Neuronal stem cell (in vitro differentiated cells): Measurements from ENCODE around the gene RECK.

Experiments
- DNase-seq: peaks from one replicate; pipeline ENCODE4 v3.0.0-alpha.2; 2013; ENCODE audit warnings: low spot score
- H2AFZ ChIP-seq: one replicate; pipeline ENCODE4 v1.6.1; 2013; ENCODE audit warnings: mild to moderate bottlenecking, low read length, inconsistent platforms
- H2AK5ac ChIP-seq: 2 replicates; pipeline ENCODE4 v1.6.1; 2013; ENCODE audit warnings: low read depth, mild to moderate bottlenecking, inconsistent platforms, low read length, moderate library complexity, mixed read lengths
- H2BK120ac ChIP-seq: 2 replicates; pipeline ENCODE4 v1.6.1; 2013; ENCODE audit warnings: low read depth, mild to moderate bottlenecking, inconsistent platforms, low read length, moderate library complexity, mixed read lengths
- H2BK12ac ChIP-seq: one replicate; pipeline ENCODE4 v1.6.1; 2013; ENCODE audit warnings: low read length, inconsistent platforms
- H2BK15ac ChIP-seq: 2 replicates; pipeline ENCODE4 v1.6.1; 2013; ENCODE audit warnings: mild to moderate bottlenecking, low read length, inconsistent platforms, mixed read lengths
- H2BK5ac ChIP-seq: one replicate; pipeline ENCODE4 v1.6.1; 2013; ENCODE audit warnings: inconsistent platforms, mild to moderate bottlenecking, low read length, moderate library complexity
- H3K14ac ChIP-seq: one replicate; pipeline ENCODE4 v1.6.1; 2013; ENCODE audit warnings: low read length, inconsistent platforms
- H3K18ac ChIP-seq: 2 replicates; pipeline ENCODE4 v1.6.1; 2013; ENCODE audit warnings: low read length, inconsistent platforms
- H3K23ac ChIP-seq: 2 replicates; pipeline ENCODE4 v1.6.1; 2013; ENCODE audit warnings: low read depth, mild to moderate bottlenecking, mixed read lengths, low read length, inconsistent platforms; ENCODE audit not compliant: poor library complexity
- H3K27ac ChIP-seq: replicated peaks from 3 replicates; pipeline ENCODE4 v1.5.1; 2013; ENCODE audit warnings: low read length, inconsistent platforms
- H3K27me3 ChIP-seq, 3 experiments: 2 replicates each; pipeline ENCODE4 v1.6.1; 2013; ENCODE audit warnings: low read length in 3 of 3, mild to moderate bottlenecking in 2 of 3, inconsistent platforms in 1 of 3, low read depth in 1 of 3, mixed read lengths in 1 of 3, moderate library complexity in 1 of 3; ENCODE audit not compliant: control insufficient read depth in 3 of 3, insufficient read depth in 3 of 3
- H3K36me3 ChIP-seq, 2 donors: replicated peaks in 1 of 2; 2 replicates each; pipeline ENCODE4 v1.6.1; 2013; ENCODE audit warnings: low read length in 2 of 2; ENCODE audit not compliant: control insufficient read depth in 2 of 2, insufficient read depth in 2 of 2
- H3K4ac ChIP-seq: 2 replicates; pipeline ENCODE4 v1.6.1; 2013; ENCODE audit warnings: inconsistent platforms, mild to moderate bottlenecking, low read length, moderate library complexity
- H3K4me1 ChIP-seq, 2 donors: 1 replicate in 1 of 2; 2 replicates in 1 of 2; pipeline ENCODE4 v1.6.1; 2013; ENCODE audit warnings: low read length in 2 of 2, low read depth in 1 of 2; ENCODE audit not compliant: control insufficient read depth in 2 of 2, insufficient read depth in 1 of 2
- H3K4me2 ChIP-seq: one replicate; pipeline ENCODE4 v1.6.1; 2013; ENCODE audit warnings: mild to moderate bottlenecking, low read length, inconsistent platforms; ENCODE audit not compliant: insufficient read depth, poor library complexity, severe bottlenecking
- H3K4me3 ChIP-seq, 2 donors: 2 replicates each; pipeline ENCODE4 v1.5.1; 2013; ENCODE audit warnings: low read length in 2 of 2, mild to moderate bottlenecking in 2 of 2, inconsistent platforms in 1 of 2, moderate library complexity in 1 of 2
- H3K79me1 ChIP-seq: one replicate; pipeline ENCODE4 v1.6.1; 2013; ENCODE audit warnings: low read depth, mild to moderate bottlenecking, inconsistent platforms, low read length, moderate library complexity
- H3K9ac ChIP-seq: one replicate; pipeline ENCODE4 v1.6.1; 2013; ENCODE audit warnings: mild to moderate bottlenecking, low read depth, low read length, inconsistent platforms; ENCODE audit not compliant: poor library complexity
- H3K9me3 ChIP-seq, 2 donors: replicated peaks in 1 of 2; 2 replicates each; pipeline versions ENCODE3 to v1.6.1; 2013; ENCODE audit warnings: low read length in 2 of 2, mild to moderate bottlenecking in 2 of 2, inconsistent platforms in 1 of 2, low read depth in 1 of 2, mixed read lengths in 1 of 2, moderate library complexity in 1 of 2; ENCODE audit not compliant: control insufficient read depth in 2 of 2, insufficient read depth in 1 of 2
- H4K8ac ChIP-seq: one replicate; pipeline ENCODE4 v1.6.1; 2013; ENCODE audit warnings: low read depth, mild to moderate bottlenecking, inconsistent platforms, low read length, moderate library complexity
- H4K91ac ChIP-seq: one replicate; pipeline ENCODE4 v1.6.1; 2013; ENCODE audit warnings: low read length, low read depth, mild to moderate bottlenecking, inconsistent platforms; ENCODE audit not compliant: poor library complexity
- WGBS, 2 donors: extraction: QIAGEN DNeasy Blood & Tissue Kit; methylation state at CpG; one replicate each; pipeline ENCODE4 v1.1.7; 2013; ENCODE audit warnings: missing lambda C conversion rate in 2 of 2, mixed read lengths in 1 of 2; ENCODE audit not compliant: insufficient read length in 2 of 2, insufficient replicate concordance in 1 of 2; ENCODE audit errors: extremely low coverage in 2 of 2; 5-methylcytosine and 5-hydroxymethylcytosine counted together

Gene RECK

GRCh38 chr9:36031774-36032555 lies 4.7 kb upstream of the RECK start:
- no peak overlapping the region for H3K4ac ChIP-seq
- no CpG with 5 or more reads among the region's 6 CpGs for WGBS, 2 donors
- H2AK5ac ChIP-seq: no peak overlapping the region
- no peak overlapping the region for H3K18ac ChIP-seq
- no peak overlapping the region for H3K4me2 ChIP-seq
- H3K9ac ChIP-seq: no peak overlapping the region
- H2BK15ac ChIP-seq: no peak overlapping the region
- H3K4me3 ChIP-seq: no peak overlapping the region
- no peak overlapping the region for H2BK5ac ChIP-seq
- H2BK12ac ChIP-seq: no peak overlapping the region
- no peak for DNase-seq
- peaks cover 0 to 3% of the 10 kb centered on the region in 2 donors for H3K4me1 ChIP-seq
- no peaks in the 10 kb centered on the region for H3K79me1 ChIP-seq
- H3K27me3 ChIP-seq: peaks cover 0 to 42% (median 0%) of the 10 kb centered on the region in 3 experiments
- no peaks in the 10 kb centered on the region for H3K9me3 ChIP-seq
- no peak overlapping the region for H3K23ac ChIP-seq
- no peak overlapping the region for H3K27ac ChIP-seq
- H3K14ac ChIP-seq: no peak overlapping the region
- H4K91ac ChIP-seq: no peak overlapping the region
- H2BK120ac ChIP-seq: no peak overlapping the region
- no peak overlapping the region for H4K8ac ChIP-seq
- H3K36me3 ChIP-seq: no peaks in the 10 kb centered on the region
- no peak overlapping the region for H2AFZ ChIP-seq

GRCh38 chr9:36033788-36034187 lies 2.9 kb upstream of the RECK start:
- Histone ChIP-seq H2BK15ac (no peak overlapping the region), H2BK5ac (no peak overlapping the region), H2AK5ac (no peak overlapping the region), H3K4me1 (peaks cover 3 to 7% of the 10 kb centered on the region in 2 donors), H3K27me3 (peaks cover 0 to 42% (median 0%) of the 10 kb centered on the region in 3 experiments), H3K18ac (no peak overlapping the region), H3K4me2 (no peak overlapping the region), H3K9me3 (no peaks in the 10 kb centered on the region), H3K14ac (no peak overlapping the region), H3K79me1 (no peaks in the 10 kb centered on the region), H3K4me3 (no peak overlapping the region), H2BK120ac (no peak overlapping the region), H3K4ac (no peak overlapping the region), H4K91ac (no peak overlapping the region), H3K36me3 (no peaks in the 10 kb centered on the region), H2BK12ac (no peak overlapping the region), H3K27ac (no peak overlapping the region), H3K23ac (no peak overlapping the region), H3K9ac (no peak overlapping the region), H4K8ac (no peak overlapping the region), H2AFZ (no peak overlapping the region)
- no peak for DNase-seq
- no CpG with 5 or more reads among the region's 3 CpGs for WGBS, 2 donors

- Histone ChIP-seq H3K27ac (no peak overlapping the region), H4K91ac (no peak overlapping the region), H4K8ac (no peak overlapping the region), H2AK5ac (no peak overlapping the region), H3K18ac (no peak overlapping the region), H2BK5ac (no peak overlapping the region), H3K4ac (no peak overlapping the region), H3K9me3 (no peaks in the 10 kb centered on the region), H3K79me1 (no peaks in the 10 kb centered on the region), H2BK12ac (no peak overlapping the region), H3K4me2 (no peak overlapping the region), H3K4me3 (no peak overlapping the region), H2BK120ac (no peak overlapping the region), H3K36me3 (no peaks in the 10 kb centered on the region), H3K23ac (no peak overlapping the region), H3K27me3 (peaks cover 0 to 42% (median 0%) of the 10 kb centered on the region in 3 experiments), H2BK15ac (no peak overlapping the region), H3K4me1 (peaks cover 3 to 7% of the 10 kb centered on the region in 2 donors), H2AFZ (no peak overlapping the region), H3K9ac (no peak overlapping the region), H3K14ac (no peak overlapping the region)
- WGBS, 2 donors: no CpG with 5 or more reads among the region's 5 CpGs
- no peak for DNase-seq
Observed at GRCh38 chr9:36034234-36034633, 2.5 kb upstream of the RECK start.

- no peak for DNase-seq
- Histone ChIP-seq H2BK12ac (no peak overlapping the region), H4K8ac (no peak overlapping the region), H3K14ac (no peak overlapping the region), H3K18ac (no peak overlapping the region), H3K9ac (no peak overlapping the region), H3K4me1 (peaks cover 3 to 7% of the 10 kb centered on the region in 2 donors), H2BK15ac (no peak overlapping the region), H3K36me3 (no peaks in the 10 kb centered on the region), H3K9me3 (no peaks in the 10 kb centered on the region), H3K27me3 (peaks cover 0 to 36% (median 0%) of the 10 kb centered on the region in 3 experiments), H3K4me3 (no peak overlapping the region), H3K27ac (no peak overlapping the region), H3K79me1 (no peaks in the 10 kb centered on the region), H3K4ac (no peak overlapping the region), H3K23ac (no peak overlapping the region), H2BK120ac (no peak overlapping the region), H2BK5ac (no peak overlapping the region), H3K4me2 (no peak overlapping the region), H2AFZ (no peak overlapping the region), H4K91ac (no peak overlapping the region), H2AK5ac (no peak overlapping the region)
- WGBS, 2 donors: no CpG with 5 or more reads among the region's 2 CpGs
Observed at GRCh38 chr9:36035006-36035405, 1.7 kb upstream of the RECK start.
